Subcutaneous abdominal adipose tissue (tissue), 5 donors: ENCODE measurements around the gene CDH24.

Source experiments
- H3K27ac ChIP-seq: one replicate; pipeline ENCODE4 v1.7.0; 2013; ENCODE audit warnings: low read depth, mild to moderate bottlenecking, inconsistent platforms, low read length, moderate library complexity
- H3K27me3 ChIP-seq, 5 donors: one replicate each; pipeline ENCODE4 v1.7.0; 2013; ENCODE audit warnings: low read length in 5 of 5, inconsistent platforms in 1 of 5; ENCODE audit not compliant: control insufficient read depth in 5 of 5, insufficient read depth in 4 of 5
- H3K36me3 ChIP-seq, 5 donors: one replicate each; pipeline ENCODE4 v1.7.0; 2013; ENCODE audit warnings: low read length in 5 of 5; ENCODE audit not compliant: control insufficient read depth in 5 of 5, insufficient read depth in 5 of 5
- H3K4me1 ChIP-seq, 5 donors: one replicate each; pipeline ENCODE4 v1.7.0; 2013; ENCODE audit warnings: low read length in 5 of 5, mild to moderate bottlenecking in 3 of 5, moderate library complexity in 1 of 5; ENCODE audit not compliant: control insufficient read depth in 5 of 5, insufficient read depth in 5 of 5
- H3K4me3 ChIP-seq, 5 donors: one replicate each; pipeline ENCODE4 v1.7.0; 2013; ENCODE audit warnings: low read length in 5 of 5, low read depth in 1 of 5
- H3K9ac ChIP-seq, 5 donors: one replicate each; pipeline ENCODE4 v1.7.0; 2013; ENCODE audit warnings: low read length in 5 of 5, mild to moderate bottlenecking in 4 of 5, moderate library complexity in 3 of 5
- H3K9me3 ChIP-seq, 5 donors: one replicate each; pipeline ENCODE4 v1.7.0; 2013; ENCODE audit warnings: low read length in 5 of 5; ENCODE audit not compliant: control insufficient read depth in 5 of 5
- donor health status: healthy.
- donor health status: healthy.
- donor health status: healthy.
- donor health status: healthy.
- donor health status: healthy.

Gene CDH24

DNA sequence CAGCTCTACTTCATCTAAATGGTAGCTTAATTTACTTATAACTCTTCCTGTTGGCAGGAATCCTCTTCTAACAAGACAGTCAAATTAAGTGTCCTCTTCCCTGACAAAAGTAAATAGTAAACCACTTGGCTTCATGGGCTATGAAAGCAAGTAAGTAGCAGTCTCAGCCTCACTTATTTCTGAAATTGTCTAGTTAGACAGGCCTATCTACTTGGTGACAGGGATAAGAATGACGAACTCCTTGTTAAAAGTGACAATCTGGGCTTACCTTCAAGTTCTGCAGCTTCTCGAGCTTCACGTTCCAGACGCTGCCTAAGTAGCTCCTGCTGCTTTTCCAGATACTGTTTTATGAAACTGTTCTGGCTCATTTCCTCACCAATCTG, 32.9 kb upstream of the CDH24 start:
- Histone ChIP-seq H3K27me3 (no peaks in the 10 kb centered on the region), H3K9me3 (no peaks in the 10 kb centered on the region), H3K4me3 (no peak overlapping the region), H3K9ac (no peak overlapping the region), H3K27ac (no peak overlapping the region), H3K36me3 (peaks cover 52 to 72% (median 57%) of the 10 kb centered on the region in 5 donors), H3K4me1 (peaks cover 2 to 22% (median 16%) of the 10 kb centered on the region in 5 donors)

DNA sequence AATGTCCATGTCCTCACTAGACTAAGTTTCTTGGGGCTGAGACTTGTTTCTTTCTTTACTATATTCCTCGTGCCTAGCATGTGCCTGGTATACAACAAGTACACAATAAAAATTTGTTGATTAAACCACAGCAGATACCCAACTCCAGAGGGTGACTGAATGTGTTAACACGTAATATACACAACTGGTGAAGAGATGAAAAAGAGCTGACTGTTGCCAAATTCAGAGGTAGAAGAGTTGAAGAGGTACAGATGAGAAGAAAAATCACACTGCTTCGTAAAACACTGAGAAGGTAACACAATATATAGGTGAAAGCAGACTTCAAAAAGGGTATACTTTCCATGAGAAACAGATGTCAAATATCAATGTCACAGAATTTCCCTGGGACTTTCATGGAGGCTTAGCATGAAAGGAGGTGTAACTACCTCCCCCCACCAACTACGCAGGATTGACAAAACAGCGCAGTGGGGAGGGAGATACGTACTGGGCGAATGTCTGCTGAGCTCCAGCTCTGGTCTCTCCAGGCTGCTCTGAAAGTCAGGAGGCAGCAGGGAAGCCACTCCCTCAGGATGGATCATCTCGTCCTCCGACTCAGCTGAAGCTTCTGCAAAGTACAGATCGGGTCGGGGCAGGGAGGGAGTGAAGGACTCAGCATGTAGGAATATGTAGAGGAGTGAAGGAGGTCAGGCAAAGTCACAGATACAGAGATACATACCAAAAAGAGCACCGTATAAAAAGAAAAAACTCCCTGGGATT, 32.4 kb upstream of the CDH24 start:
- Histone ChIP-seq H3K27me3 (no peaks in the 10 kb centered on the region), H3K27ac (no peak overlapping the region), H3K4me1 (peaks cover 2 to 22% (median 16%) of the 10 kb centered on the region in 5 donors), H3K36me3 (peaks cover 54 to 77% (median 61%) of the 10 kb centered on the region in 5 donors), H3K9me3 (no peaks in the 10 kb centered on the region), H3K9ac (no peak overlapping the region), H3K4me3 (no peak overlapping the region)

DNA sequence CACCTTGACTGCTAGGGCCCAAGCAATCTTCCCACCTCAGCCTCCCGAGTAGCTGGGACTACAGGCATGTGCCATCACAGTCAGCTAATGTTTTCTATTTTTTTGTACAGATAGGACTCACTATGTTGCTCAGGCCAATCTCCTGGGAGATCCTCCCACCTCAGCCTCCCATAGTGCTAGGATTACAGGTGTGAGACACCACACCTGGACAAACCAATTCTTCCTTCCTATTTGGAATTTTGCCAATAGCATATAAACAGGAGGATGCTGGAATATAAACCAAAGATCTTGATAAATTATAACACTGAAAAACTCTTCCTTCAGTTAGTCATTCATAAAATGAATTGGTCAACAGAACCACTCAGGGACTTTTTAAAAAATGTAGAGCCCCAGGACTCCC, 29.2 kb upstream of the CDH24 start:
- H3K4me1 ChIP-seq, result peaks cover 0 to 6% (median 0%) of the 10 kb centered on the region in 5 donors
- H3K4me3 ChIP-seq, result no peak overlapping the region
- no peak overlapping the region for H3K9ac ChIP-seq
- H3K36me3 ChIP-seq, result peaks cover 46 to 89% (median 56%) of the 10 kb centered on the region in 5 donors
- no peak overlapping the region for H3K27ac ChIP-seq
- no peaks in the 10 kb centered on the region for H3K27me3 ChIP-seq
- H3K9me3 ChIP-seq, result no peaks in the 10 kb centered on the region

- Histone ChIP-seq H3K4me1 (peaks cover 0 to 6% (median 0%) of the 10 kb centered on the region in 5 donors), H3K9me3 (no peaks in the 10 kb centered on the region), H3K27me3 (no peaks in the 10 kb centered on the region), H3K36me3 (peaks cover 52 to 91% (median 65%) of the 10 kb centered on the region in 5 donors), H3K4me3 (no peak overlapping the region), H3K9ac (no peak overlapping the region), H3K27ac (no peak overlapping the region)
Measured at GRCh38 chr14:23085458-23085857, 28.1 kb upstream of the CDH24 start.

DNA sequence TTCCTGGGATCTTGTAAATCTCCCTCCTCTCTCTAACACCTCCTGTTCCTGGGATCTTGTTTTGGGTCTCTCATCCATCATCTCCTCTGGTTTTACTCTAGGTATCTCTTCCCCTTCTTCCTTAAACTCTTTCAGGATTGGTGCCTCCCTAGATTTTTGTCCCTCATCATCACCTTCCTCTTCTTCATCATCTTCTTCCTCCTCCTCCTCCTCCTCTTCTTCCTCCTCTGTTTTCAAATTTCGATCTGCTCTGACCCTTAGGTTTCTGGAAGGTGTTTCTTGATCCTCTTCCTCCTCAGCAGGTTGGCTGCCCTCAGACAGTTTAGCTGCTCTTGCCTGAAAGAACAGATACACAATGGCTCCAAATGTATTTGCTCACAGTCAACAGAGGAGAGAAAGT, 23.2 kb upstream of the CDH24 start:
- H3K36me3 ChIP-seq, result peaks cover 25 to 93% (median 65%) of the 10 kb centered on the region in 5 donors
- H3K27me3 ChIP-seq, result no peaks in the 10 kb centered on the region
- peak overlapping the region in 1 of 5 donors; percentile 2 for H3K9ac ChIP-seq
- H3K4me3 ChIP-seq, result no peak overlapping the region
- H3K27ac ChIP-seq, result peak overlapping the region; percentile 99
- no peaks in the 10 kb centered on the region for H3K9me3 ChIP-seq
- H3K4me1 ChIP-seq, result peaks cover 8 to 36% (median 30%) of the 10 kb centered on the region in 5 donors

DNA sequence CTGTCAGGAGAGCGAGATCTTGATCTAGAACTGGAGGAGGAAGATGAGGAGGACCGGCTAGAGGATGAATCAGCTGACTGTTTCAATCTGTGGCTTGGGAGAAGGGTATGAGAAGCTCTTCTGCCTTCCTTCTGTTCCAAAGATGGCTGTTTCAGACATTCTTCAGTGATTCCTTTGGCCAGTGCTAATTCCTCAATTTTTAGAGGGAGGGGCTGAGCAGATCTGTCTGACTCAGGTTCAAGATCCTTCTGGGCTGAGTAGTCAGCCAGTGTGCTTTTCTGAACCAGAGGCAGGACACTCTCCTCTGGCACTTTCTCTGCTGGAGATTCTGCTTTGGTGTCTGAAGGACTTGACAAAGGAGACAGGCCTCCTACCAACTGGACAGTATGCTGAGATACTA, 22.4 kb upstream of the CDH24 start:
- peaks cover 8 to 36% (median 30%) of the 10 kb centered on the region in 5 donors for H3K4me1 ChIP-seq
- H3K27ac ChIP-seq, result peak overlapping the region; percentile 99
- H3K9me3 ChIP-seq, result no peaks in the 10 kb centered on the region
- no peaks in the 10 kb centered on the region for H3K27me3 ChIP-seq
- peak overlapping the region in 3 of 5 donors; percentile 2 to 49 (median 29) for H3K9ac ChIP-seq
- H3K4me3 ChIP-seq, result no peak overlapping the region
- peaks cover 28 to 93% (median 64%) of the 10 kb centered on the region in 5 donors for H3K36me3 ChIP-seq

DNA sequence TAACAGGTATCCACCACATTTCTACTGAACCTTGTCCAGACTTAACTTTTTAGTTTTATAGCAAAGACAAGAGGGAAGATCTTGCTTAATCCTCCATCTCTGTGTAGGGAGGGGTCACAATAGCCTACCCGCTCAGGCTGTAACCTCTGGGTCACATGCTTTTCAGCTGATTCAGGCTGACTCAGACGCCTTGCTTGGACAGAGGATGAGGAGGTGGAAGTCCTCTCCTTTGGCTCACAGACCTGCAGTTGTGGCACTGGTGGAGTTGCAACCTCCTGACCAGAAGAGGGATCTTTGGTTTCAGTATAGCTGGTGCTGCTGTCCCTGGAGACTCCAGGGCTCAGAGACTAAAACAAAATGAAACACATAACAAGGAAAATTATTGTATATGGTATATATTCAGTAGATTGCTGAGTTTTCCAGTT, 21.4 kb upstream of the CDH24 start:
- Histone ChIP-seq H3K36me3 (peaks cover 29 to 89% (median 65%) of the 10 kb centered on the region in 5 donors), H3K9ac (peak overlapping the region in 3 of 5 donors; percentile 71 to 82 (median 75)), H3K4me1 (peaks cover 8 to 36% (median 30%) of the 10 kb centered on the region in 5 donors), H3K27me3 (no peaks in the 10 kb centered on the region), H3K4me3 (no peak overlapping the region), H3K27ac (peak overlapping the region; percentile 99), H3K9me3 (no peaks in the 10 kb centered on the region)

GRCh38 chr14:23077962-23078361, 20.6 kb upstream of the CDH24 start:
- peak overlapping the region; percentile 23 to 82 (median 63) for H3K9ac ChIP-seq
- peaks cover 30 to 87% (median 68%) of the 10 kb centered on the region in 5 donors for H3K36me3 ChIP-seq
- no peaks in the 10 kb centered on the region for H3K27me3 ChIP-seq
- H3K27ac ChIP-seq, result peak overlapping the region; percentile 99
- H3K4me3 ChIP-seq, result no peak overlapping the region
- peaks cover 8 to 36% (median 30%) of the 10 kb centered on the region in 5 donors for H3K4me1 ChIP-seq
- H3K9me3 ChIP-seq, result no peaks in the 10 kb centered on the region

DNA sequence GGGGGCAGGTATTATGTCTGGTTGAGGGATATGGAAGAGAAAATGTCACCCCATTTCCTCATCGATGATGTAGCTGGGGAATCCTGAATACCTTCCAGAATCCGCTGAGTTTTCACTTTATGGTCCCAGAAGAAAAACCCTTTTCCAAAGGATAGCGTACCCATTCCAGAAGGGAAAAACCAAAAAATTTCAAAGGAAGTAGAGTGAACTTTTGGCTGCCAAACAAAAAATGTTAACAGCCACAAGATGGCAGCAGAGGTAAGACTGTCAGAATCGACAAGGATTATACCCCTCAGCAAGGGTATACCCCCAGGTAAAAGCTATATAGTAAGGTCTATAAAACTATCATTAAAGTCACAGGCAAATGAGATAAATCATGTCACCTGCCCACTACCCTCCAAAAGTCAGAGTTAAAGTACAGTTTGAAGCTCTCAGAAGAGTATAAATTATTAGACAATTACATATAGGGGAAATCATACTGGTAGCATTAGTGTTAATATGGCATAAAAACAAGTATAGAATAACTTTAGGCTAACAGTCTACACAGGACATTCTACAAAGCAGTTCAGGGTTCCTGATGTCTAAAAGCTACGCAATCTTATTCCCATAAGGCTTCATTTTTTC, 19.6 kb upstream of the CDH24 start:
- Histone ChIP-seq H3K27me3 (no peaks in the 10 kb centered on the region), H3K36me3 (peaks cover 36 to 86% (median 71%) of the 10 kb centered on the region in 5 donors), H3K4me1 (peaks cover 8 to 35% (median 34%) of the 10 kb centered on the region in 5 donors), H3K4me3 (no peak overlapping the region), H3K9me3 (no peaks in the 10 kb centered on the region), H3K27ac (peak overlapping the region; percentile 99), H3K9ac (peak overlapping the region in 3 of 5 donors; percentile 35 to 82 (median 71))

- Histone ChIP-seq H3K27ac (no peak overlapping the region), H3K4me1 (peaks cover 10 to 53% (median 51%) of the 10 kb centered on the region in 5 donors), H3K9ac (no peak overlapping the region), H3K9me3 (no peaks in the 10 kb centered on the region), H3K36me3 (peaks cover 25 to 66% (median 53%) of the 10 kb centered on the region in 5 donors), H3K4me3 (no peak overlapping the region), H3K27me3 (no peaks in the 10 kb centered on the region)
Measured at GRCh38 chr14:23074906-23075305, 17.6 kb upstream of the CDH24 start.
